OCI-M1 (cell line): ENCODE results near the gene LRP1B.

ENCODE experiments used
- DNase-seq: peaks from one replicate; lab custom pipeline; 2025; lab: John Stamatoyannopoulos, UW

LRP1B gene

DNA sequence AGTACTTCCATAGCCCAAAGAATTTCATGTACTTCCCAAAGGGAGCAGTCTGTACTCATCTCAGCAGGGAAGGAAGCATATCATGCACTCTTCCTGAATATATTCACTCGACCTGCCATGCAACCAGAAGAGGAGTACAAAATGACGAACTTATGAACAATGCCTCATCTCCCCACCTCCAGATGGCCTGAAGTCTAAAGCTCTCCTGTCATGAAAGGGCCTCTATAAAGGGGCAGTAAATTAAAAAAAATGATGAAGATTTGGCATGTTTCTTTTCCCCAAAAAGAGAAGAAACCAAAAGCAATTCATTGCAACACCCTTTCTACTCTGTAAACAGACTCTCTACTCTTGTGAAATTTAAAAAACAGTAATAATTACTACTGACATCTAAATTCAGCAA lies 1601.1 kb downstream of the LRP1B start:
- no peak for DNase-seq

DNA sequence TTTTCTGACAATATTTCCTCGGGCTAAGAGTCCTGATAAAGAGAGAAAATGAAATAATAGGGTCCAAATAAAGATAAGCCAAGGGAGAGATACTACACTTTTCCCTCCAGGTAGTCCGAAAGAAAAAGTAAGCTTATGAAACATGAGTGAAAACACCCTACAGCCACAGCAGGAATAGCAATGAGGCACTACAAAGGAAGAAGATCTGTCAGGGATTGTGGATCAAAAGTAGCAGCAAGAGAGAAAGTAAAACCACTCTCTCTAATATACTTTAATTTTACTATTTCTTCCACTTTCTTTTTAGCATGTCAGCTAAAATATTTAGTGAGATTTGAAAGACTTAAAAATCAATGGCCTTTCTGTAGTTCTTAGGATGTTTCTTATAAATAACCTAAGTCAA lies 1601.8 kb downstream of the LRP1B start:
- peak; percentile 76 for DNase-seq

DNA sequence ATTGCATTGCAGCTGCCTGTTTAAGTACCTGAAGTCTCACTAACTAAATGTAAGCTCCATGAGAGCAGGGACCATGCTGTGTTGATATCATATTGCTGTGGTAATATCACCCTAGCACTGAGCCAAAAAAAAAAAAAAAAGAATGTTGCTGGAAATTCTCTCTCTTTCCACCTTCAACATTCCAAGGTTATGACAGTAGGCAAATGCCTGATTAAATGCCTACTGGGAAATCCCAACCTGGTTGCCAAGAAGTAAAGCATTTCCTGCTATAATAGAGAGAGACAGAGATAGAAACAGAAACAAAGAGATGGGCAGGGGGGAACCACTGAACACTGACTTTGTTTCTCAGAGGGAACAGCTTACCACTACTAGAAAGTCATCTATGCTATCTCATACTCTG lies 1604.2 kb downstream of the LRP1B start:
- no peak for DNase-seq

DNA sequence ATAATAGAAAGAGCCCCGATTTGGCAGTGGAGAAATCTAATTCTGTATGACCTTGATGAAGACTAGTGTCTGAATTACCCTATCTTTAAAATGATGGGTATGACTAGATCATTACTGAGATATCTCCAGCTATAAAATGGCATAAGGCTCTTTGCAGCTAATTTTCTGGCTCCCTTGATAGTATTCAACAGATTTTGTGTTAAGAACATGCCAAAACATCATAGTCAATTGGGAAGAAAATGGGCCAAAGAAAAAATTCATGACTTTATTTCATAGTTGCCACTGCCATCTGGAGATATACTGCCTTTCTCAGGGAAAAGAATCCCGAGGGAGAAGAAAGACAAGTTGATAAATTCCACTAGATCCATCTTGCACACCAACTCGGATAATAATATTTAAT lies 1618.7 kb downstream of the LRP1B start:
- DNase-seq, result no peak

DNA sequence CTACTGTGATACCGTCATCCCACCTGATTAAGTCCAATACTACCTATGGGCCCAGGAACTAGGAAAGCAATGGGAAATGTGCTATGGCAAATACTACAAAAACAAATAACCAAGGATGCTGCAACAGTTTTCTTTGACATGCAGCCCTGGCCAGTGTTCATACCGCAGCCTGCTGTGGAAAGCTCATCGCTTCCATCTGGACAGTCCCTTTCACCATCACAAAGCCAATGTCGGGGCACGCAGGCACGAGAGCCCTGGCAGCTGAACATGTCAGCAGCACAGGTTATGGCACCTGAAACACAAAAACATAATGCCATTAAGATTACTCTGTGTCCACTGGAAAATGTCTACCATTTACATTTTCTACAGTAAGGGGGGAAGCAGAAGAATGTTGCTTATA lies 1621.1 kb downstream of the LRP1B start:
- no peak for DNase-seq

DNA sequence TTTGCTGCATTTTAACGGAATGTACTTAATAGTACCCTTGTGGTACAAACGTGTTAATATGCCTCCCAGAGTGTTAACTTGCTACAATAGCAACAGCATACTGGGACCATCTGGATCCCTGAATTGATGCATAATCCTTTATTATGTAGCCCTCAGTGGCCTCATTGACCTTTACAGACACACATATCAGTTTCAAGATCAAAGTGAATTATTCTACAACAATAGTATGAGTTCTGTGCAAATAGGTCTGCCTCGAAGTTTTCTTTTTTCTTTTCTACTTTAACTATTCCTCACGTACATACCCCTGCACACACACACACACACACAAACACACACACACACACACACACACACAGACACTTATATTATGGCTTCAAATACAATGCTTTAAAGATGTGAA lies 1622.1 kb downstream of the LRP1B start:
- no peak for DNase-seq

DNA sequence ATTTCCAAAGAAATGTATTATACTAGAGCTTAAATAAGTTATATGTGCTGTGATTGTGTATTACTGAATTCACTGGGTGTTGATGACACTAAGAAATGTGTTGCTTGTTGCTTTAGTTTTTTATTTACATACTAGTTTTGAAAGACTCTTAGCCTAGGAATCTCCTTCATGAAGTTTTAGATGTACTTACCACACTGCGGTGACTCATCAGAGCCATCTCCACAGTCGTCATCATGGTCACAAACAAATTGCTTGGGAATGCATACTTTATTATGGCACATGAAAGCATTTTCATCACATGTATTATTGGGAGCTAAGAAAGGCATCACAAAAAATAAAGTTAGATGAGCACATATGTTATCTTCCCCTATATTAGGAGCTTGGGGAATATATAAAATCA lies 1624.2 kb downstream of the LRP1B start:
- DNase-seq, result no peak

DNA sequence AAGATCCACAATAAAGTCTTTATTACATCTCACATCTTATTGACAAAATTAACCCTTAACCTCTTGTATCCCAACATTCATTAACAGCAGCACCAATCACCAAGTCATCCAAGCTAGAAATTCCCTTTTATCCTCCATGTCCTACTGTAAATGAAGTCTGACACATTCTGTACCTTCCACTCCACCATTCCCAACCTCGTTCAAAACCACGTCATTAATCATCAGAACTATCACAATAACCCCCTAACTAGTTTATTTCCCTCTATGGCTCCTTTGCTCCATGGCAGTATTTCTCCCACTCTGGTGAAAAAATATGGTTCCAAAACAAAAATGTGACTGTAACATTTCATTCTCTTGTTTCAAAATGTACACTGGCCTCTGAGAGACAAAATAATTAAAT lies 1626.2 kb downstream of the LRP1B start:
- no peak for DNase-seq

DNA sequence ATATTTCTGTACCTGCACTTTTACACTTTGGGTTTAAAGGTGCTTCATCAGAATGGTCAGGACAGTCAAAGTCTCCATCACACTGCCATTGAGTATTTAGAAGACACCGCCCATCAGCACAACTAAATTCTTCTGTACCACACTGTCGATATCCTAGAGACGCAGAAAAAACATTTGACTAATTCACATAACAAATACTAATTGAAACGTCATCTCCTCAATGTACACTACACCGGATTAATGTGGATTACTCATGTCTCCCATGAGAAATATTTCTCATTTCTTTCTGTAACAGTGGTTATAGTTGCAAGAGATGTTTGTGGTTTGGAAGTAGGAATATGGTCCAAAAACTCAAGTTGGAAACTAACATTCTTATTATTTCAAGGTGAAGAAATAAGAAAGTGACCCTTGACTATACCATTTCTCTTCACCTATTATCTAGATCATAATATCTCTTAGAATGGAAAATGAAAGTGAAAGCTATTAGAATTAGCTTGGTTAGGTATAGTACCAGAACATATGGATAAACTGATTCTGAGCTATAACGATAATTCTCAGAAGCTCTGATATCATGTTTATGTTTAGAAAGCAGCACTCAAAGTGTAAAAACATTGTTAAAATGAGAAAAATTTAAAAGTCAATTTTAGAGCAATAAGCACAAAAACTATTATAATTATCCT lies 1627.7 kb downstream of the LRP1B start:
- peak; percentile 75 for DNase-seq

DNA sequence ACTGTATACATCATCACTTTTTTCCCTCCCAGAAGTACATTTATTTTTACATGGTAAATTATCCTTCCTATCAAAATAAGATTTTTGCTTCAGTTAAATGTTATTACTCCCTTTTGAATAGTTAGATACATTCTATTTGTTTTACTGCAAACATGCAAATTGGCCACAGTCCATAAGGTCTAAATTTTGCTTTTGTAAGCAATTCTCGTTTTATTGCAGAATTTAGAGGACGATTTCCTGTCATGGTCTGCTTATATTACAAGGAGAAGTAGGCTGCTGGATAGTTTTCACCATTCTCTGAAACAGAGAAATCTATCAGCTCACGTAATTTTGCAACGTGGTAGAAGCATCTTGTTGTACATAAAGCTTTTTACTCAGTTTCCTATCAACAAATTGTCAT lies 1632.5 kb downstream of the LRP1B start:
- no peak for DNase-seq

DNA sequence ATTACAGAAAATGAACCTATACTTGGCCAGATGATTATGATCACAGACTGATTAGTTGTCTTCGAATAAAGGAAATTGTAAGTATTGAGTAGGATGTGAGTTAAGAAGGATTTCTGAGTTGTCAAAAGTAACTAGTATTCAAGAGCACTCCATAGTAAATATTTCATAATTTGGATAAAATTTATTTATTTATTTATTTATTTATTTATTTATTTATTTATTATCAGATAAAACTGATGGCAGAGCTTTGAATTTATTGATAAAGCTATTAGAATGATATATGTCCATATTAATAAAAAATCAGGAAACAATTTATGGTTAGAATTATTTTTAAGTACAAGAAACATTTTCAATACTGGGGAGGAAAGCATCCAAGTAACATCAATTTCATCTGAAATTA lies 1634.1 kb downstream of the LRP1B start:
- DNase-seq, result no peak

DNA sequence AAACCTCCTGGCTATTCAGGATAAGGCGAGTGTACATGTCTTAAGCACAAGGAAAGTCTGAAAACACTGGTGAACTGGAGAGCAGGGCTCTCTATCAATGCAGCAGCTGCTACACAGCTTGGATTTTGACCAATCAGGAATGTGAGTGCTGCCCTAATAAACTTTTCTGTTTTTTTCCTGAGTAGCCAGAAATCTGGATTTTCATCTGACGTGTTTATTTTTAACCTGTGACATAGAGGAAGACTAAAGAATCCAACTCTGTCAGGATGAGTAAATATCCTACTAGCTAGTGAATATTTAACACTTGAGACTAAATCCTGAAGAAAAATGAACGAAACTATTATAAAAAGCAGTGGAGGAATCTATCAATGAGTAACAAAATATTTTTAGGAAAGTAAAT lies 1638.9 kb downstream of the LRP1B start:
- DNase-seq, result no peak

DNA sequence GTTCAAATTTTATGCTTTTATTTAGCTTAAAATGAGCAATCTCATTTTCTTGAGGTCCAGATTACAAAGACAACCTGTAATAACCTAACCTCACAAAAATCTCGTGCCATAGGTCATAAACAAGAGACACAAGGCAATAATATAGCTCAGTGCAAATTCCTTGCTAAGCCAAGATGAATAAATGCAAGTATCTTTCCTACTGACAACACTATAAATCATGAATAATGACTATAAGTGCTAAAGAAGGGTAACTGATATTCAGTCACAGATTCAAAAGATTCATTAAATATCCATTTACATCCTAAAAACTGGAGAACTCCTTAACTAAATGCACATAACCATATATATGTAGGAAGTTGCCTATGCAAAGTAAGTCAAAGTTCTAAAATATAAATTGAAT lies 1641.6 kb downstream of the LRP1B start:
- DNase-seq, result no peak

DNA sequence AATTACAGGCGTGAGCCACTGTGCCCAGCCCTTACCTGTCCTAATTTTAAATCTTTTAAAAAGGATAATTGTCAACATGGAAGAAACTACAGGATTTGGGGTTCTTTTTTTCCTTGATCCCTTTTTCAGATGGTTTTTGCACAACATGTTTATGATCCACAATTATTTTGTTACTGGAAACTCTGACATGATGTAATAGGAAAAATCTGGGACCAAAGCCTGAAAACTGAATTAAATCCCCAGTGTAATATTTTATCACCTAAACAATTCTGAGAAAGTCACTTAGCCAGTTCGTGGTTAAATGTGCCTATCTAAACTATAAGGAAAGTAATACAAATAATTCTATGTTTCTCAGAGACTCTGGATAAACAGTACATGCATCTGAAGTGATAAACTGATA lies 1649.7 kb downstream of the LRP1B start:
- no peak for DNase-seq

DNA sequence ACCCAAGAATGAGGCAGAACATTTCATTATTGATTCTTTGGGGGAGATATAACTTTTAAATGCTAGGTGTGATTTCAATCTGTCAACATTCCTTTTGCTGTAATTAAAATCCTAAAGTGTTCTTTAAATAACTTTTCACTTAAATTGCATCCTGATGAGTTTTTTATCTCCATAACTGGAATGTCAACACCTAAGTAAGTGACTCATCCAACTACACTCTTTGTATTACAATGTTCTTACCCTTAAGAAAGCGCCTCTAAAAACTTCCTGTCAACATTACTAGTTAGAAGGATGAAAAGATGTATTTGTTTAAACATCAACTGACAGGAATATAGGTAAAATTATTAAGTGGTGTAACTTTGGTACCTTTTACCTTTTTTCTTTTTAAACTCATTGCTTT lies 1657.0 kb downstream of the LRP1B start:
- no peak for DNase-seq

DNA sequence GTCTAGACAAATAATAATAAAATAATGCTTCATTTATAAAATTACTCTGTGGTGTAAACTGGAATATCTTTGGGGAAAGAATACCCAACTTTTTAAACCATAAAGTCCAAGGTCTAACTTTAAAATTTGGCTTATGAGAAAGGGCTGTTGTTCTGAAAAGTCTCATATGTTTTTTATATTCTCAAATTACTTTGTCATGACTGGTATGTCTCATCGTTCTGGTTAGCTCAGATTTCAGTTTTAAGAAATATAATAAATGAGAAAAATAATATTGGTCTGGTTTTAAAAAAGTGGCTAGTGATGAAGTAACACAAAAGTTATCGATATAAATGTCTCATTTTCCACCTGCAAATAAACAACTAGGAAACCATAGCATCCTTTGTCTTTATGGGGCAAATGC lies 1658.1 kb downstream of the LRP1B start:
- DNase-seq, result no peak

DNA sequence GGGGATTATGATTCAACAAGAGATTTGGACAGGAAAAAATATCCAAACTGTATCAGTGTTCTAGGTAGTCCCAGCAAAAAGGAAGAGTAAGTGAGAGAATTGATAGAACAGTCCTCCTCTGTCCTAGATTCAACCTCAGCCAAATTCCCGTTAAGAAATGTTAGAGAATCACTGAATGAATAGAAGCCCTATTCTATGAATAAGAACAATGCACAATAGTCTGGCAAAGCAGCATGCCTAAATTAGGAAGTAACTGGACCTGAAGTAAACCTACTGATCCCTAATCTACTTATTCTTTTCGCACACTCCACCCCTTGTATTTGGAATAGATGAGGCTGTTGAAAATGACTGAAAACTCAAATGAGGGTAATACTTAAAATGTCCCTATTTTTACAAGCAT lies 1665.5 kb downstream of the LRP1B start:
- no peak for DNase-seq

DNA sequence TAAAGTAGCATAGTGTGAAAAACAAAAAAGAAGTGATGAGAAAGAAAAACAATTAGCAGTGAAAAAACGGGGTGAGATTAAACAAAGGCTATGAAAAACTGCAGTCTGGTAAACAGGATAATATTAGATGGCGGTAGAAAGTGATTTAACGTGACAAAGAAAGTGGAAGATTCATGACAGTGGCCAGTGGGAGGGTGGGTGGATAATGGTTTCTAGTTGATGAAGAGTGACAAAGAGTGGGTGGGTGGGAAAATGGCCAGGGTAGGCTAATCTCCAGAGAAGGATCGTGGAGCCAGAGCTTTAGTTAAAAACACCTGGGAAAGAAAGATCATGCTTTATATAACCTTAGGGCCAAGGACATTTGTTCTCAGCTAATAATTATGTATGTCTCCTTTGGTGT lies 1667.8 kb downstream of the LRP1B start:
- no peak for DNase-seq

DNA sequence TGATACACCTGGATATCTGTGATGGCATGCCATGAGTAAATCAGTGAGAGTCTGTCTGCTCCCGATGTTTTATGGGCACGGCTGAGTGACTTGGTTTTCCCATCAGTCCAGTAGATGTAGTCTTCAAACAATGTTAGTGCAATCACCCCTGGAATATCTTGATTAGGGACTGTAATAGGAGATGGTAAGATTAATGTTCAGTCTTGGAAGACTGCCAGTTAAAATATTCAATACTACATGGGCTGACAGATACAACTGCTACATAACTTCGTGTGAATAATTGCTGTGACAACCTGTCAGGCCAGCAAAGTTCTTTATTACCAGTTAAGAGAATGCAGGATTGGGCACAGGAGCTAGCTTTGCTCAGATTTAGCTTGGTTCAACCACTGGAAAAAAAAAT lies 1673.3 kb downstream of the LRP1B start:
- no peak for DNase-seq

DNA sequence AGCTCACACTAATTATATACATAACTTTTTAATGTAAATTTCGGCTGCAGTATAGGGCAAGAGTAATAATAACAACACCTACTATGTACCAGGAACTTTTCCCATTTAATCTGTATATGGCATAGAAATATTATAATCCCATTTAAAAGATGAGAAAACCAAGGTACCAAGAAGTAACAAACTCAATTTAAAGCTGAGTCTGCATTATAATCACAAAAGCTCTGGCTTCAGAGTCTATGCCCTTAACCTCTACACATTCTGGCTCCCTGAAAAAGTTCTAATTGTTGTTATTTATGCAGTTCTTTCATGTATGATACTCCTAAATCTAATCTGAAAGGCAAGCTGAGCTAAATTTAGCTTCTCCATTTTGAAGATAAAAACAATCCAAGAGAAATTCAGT lies 1675.5 kb downstream of the LRP1B start:
- DNase-seq, result no peak

DNA sequence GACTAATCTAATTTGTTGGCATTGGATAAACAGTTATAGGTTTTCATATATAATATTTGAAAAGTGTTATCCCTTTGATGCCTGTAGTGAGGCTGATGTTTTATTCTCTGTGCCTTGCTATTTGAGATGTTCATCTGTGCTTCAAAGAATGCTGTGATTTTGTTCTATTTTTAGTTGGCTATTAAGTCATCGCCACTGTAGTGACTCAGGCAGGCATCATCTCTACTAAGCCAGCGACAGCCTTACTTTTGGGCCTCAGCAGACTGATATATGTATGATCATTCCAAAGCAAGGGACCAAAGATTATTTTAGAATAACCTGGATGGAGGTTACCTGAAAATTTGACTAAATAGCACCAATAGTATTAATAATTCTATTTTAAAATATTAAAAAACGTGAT lies 1676.1 kb downstream of the LRP1B start:
- no peak for DNase-seq

DNA sequence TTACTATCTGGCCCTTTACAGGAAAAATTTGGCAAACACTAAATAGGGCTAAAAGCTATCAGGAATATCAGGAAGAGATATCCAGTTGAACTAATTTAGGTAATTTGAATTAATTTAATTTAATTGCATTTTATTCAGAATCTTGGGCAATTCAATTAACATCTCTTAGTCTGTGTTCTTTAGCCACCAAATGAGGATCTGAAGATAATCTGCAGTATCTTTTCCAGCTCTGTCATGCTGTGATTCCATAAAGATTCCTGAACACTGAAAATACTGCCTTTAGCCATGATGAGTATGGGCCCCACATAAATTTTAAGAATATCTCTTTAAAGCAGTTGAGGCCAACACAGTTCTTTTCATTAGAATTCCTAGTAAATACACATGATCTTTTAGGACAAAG lies 1679.5 kb downstream of the LRP1B start:
- DNase-seq, result no peak

DNA sequence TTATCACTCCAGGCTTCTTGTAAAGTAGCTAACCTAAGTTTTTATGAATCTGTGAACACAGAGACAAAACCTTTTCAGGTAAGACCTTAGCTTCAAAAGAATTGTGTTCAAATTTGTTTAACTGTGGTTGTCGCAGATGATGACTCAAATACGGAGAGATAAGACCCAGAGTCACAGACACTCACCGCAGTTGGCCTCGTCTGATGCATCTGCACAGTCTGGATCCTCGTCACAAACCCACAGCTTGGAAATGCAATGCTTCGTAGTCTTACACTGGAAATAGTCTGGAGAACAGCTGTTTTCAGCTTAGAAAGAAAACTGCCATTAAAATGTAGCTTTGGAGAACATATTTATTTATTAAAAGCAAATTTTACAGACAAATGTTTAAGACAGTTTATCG lies 1688.5 kb downstream of the LRP1B start:
- DNase-seq, result peak; percentile 73

DNA sequence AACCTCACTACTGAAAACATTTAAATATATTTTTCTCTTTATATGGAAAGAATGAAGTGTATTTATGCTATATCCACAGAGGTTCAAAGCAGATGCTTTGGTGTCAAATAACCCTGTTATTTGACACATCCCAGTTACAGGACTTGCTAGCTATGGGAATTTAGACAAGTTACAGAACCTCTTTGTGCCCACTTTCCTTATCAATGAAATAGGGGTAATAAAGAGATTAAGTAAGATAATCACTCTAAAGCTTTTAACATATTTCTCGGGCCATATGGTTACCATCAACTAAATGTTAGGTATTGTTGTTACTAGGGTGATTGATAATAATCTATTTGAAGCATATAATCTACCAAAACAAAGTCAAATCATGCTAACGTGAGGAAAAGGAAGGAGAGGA lies 1690.0 kb downstream of the LRP1B start:
- no peak for DNase-seq

DNA sequence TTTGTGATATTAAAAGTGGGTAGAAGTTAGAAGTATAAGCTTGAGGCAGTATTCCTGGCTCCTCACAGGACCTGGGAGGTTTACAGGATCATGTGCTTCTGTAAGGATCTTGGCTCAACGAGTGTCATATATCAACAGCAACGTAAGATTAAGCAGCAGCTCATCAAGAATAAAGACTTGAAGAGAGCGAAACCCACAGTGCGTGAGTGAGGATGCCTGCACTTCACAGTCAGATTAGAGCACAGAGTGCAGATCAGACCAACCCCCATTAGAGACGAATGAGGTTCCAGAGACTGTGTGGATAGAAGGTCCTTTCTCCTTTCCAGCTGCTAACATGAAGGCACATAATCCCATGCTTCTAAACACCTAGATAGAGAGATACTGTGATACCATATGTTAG lies 1693.9 kb downstream of the LRP1B start:
- no peak for DNase-seq
